HG03066 (cell line): ENCODE data around the gene CRAMP1.
"Not testable (repeated sequence)": the region's sequence is repeated elsewhere in the genome, so short reads cannot be mapped to it uniquely, and the experiment has no call there.

ENCODE experiments used
- ATAC-seq: cut with Tn5 transposase; IDR thresholded peaks from one replicate; pipeline ENCODE4 v1.9.1; 2021; ENCODE audit warnings: low read depth; ENCODE audit not compliant: unreplicated experiment

The CRAMP1 gene

GRCh38 chr16:1595511-1595910 lies 16.6 kb upstream of the CRAMP1 start:
- not testable (repeated sequence) for ATAC-seq

- ATAC-seq, result no peak
These were observed 15.6 kb upstream of the CRAMP1 start for GRCh38 chr16:1596516-1596915.

GRCh38 chr16:1597154-1597553 lies 15.0 kb upstream of the CRAMP1 start:
- no peak for ATAC-seq

GRCh38 chr16:1601031-1601430 lies 11.1 kb upstream of the CRAMP1 start:
- ATAC-seq, result no peak

- ATAC-seq, result no peak
These were observed 10.7 kb upstream of the CRAMP1 start for GRCh38 chr16:1601489-1601888.

- ATAC-seq, result no peak
These were observed 9.9 kb upstream of the CRAMP1 start for GRCh38 chr16:1602285-1602684.

GRCh38 chr16:1606774-1607173 lies 5.4 kb upstream of the CRAMP1 start:
- no peak for ATAC-seq

GRCh38 chr16:1607971-1608370 lies 4.2 kb upstream of the CRAMP1 start:
- ATAC-seq, result no peak

- ATAC-seq, result no peak
These were observed 1.9 kb upstream of the CRAMP1 start for GRCh38 chr16:1610071-1610898.

GRCh38 chr16:1610899-1611632 lies 1.1 kb upstream of the CRAMP1 start:
- ATAC-seq, result no peak

GRCh38 chr16:1613211-1613622 lies 1.1 kb downstream of the CRAMP1 start:
- no peak for ATAC-seq

GRCh38 chr16:1613728-1614455 lies 1.7 kb downstream of the CRAMP1 start:
- ATAC-seq, result no peak

- ATAC-seq, result no peak
These were observed 2.4 kb downstream of the CRAMP1 start for GRCh38 chr16:1614456-1615102.

GRCh38 chr16:1615761-1616160 lies 3.6 kb downstream of the CRAMP1 start:
- no peak for ATAC-seq

- no peak for ATAC-seq
These were observed 7.8 kb downstream of the CRAMP1 start for GRCh38 chr16:1619976-1620375.

GRCh38 chr16:1620391-1620790 lies 8.2 kb downstream of the CRAMP1 start:
- no peak for ATAC-seq

GRCh38 chr16:1621851-1622250 lies 9.7 kb downstream of the CRAMP1 start:
- ATAC-seq, result no peak

- ATAC-seq, result no peak
These were observed 14.2 kb downstream of the CRAMP1 start for GRCh38 chr16:1626327-1626726.

GRCh38 chr16:1626776-1627175 lies 14.6 kb downstream of the CRAMP1 start:
- ATAC-seq, result no peak

- ATAC-seq, result no peak
These were observed 18.5 kb downstream of the CRAMP1 start for GRCh38 chr16:1630450-1631213.
